ENCODE results near the gene LINC01488.

DNA sequence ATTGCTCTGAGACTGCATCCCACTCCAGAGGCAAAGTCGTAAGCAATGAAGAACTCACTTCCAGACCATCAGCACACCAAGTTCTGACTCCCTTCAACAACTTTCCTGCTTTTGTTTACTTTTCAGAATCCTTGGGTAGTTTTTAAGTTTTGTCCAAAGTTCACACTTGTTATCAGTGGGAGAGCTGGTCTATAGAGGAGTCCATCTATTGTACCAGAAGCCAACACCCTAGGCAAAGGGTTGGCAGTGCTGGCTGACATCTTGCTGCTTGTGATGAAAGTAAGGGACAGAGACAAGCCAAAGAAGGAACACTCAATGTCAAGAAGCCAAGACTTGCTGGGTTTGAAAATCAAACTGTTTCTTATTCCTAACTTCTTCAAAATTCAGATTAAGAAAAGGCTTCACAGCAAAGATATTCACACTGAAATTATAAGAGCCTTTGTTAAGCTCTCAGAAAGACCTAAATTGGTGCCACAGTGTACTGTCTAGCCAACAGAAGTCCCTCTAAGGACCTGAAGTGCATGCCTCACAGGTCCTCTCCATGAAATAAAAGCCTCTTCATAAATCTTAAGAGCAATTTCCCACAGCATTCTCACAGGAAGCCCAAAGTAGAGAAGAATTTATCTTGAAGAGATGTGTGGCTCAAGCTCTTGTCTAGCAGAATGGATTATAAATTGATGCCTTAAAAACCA is 21.5 kb upstream of the LINC01488 start:
- TF ChIP-seq POLR2A (IDR thresholded peaks at IDR 0.05; ENCODE audit: low read length) (no peak), GATA1 (IDR thresholded peaks at IDR 0.05; ENCODE audit: low read depth, low read length) (no peak)

Measured in erythroblast (primary cell).